HG03175 (cell line): ENCODE results near the gene ADAMTS3.

Experiments
- ATAC-seq: cut with Tn5 transposase; IDR thresholded peaks from one replicate; pipeline ENCODE4 v1.9.1; 2021; ENCODE audit warnings: mild to moderate bottlenecking, moderate library complexity; ENCODE audit not compliant: unreplicated experiment

The ADAMTS3 gene

GRCh38 chr4:72302981-72303704 is 265.9 kb downstream of the ADAMTS3 start:
- peak; percentile 97 for ATAC-seq

GRCh38 chr4:72301759-72302158 is 267.3 kb downstream of the ADAMTS3 start:
- no peak for ATAC-seq

- ATAC-seq: no peak
These were observed 268.9 kb downstream of the ADAMTS3 start for GRCh38 chr4:72300126-72300525.

- ATAC-seq: peak; percentile 62
These were observed 273.0 kb downstream of the ADAMTS3 start for GRCh38 chr4:72295966-72296557.

GRCh38 chr4:72290737-72291136 is 278.3 kb downstream of the ADAMTS3 start:
- ATAC-seq: no peak

- ATAC-seq: no peak
These were observed 282.1 kb downstream of the ADAMTS3 start for GRCh38 chr4:72286910-72287309.

GRCh38 chr4:72286185-72286584 is 282.8 kb downstream of the ADAMTS3 start:
- ATAC-seq: no peak

- ATAC-seq: peak; percentile 73
These were observed 285.7 kb downstream of the ADAMTS3 start for GRCh38 chr4:72283357-72283756.

- no peak for ATAC-seq
These were observed 288.8 kb downstream of the ADAMTS3 start for GRCh38 chr4:72280252-72280651.

GRCh38 chr4:72275381-72275780 is 293.6 kb downstream of the ADAMTS3 start:
- no peak for ATAC-seq

GRCh38 chr4:72274251-72274650 is 294.8 kb downstream of the ADAMTS3 start:
- no peak for ATAC-seq

- no peak for ATAC-seq
These were observed 313.8 kb downstream of the ADAMTS3 start for GRCh38 chr4:72255269-72255668.

GRCh38 chr4:72243641-72244040 is 325.4 kb downstream of the ADAMTS3 start:
- no peak for ATAC-seq

- no peak for ATAC-seq
These were observed 329.4 kb downstream of the ADAMTS3 start for GRCh38 chr4:72239487-72240116.
